ENCODE data around the gene PRG3. TPM values are rescaled to one million over a fixed set of nuclear protein-coding genes. Genes with fewer than 3 reads are reported as not detected.

PRG3 gene
- total and polyA plus RNA-seq, 9 of the 15 experiments (the other 6 are each of a cell fraction or from before 2014, with no cell fraction given) = 0.18 to 0.55 (median 0.38) TPM; not detected in 6

DNA sequence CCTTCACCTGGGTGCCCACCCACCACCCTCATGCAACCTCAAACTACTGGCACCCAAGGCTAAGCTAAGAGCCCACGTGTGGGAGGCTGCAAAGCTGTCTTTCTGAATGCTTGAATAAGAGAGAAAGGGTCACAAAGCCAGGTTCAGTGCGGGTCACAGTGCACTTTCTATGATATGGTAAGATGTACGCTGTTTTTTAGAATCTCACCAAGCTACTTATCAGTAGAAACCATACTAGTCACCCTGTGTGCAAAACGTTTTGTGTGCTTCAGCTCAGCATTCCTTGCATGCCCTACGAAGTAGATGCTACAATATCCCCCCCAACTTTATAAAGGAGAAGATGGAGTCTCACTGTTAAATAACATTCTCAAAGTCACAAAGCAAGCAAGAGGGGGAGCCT lies 27.9 kb downstream of the PRG3 start (continued):
- TF ChIP-seq, protein P1, sequence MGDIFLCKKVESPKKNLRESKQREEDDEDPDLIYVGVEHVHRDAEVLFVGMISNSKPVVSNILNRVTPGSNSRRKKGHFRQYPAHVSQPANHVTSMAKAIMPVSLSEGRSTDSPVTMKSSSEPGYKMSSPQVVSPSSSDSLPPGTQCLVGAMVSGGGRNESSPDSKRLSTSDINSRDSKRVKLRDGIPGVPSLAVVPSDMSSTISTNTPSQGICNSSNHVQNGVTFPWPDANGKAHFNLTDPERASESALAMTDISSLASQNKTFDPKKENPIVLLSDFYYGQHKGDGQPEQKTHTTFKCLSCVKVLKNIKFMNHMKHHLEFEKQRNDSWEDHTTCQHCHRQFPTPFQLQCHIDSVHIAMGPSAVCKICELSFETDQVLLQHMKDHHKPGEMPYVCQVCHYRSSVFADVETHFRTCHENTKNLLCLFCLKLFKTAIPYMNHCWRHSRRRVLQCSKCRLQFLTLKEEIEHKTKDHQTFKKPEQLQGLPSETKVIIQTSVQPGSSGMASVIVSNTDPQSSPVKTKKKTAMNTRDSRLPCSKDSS (IDR thresholded peaks at IDR 0.05; ENCODE audit: low read depth, partially characterized antibody) = no peak
- TF ChIP-seq, protein P2, sequence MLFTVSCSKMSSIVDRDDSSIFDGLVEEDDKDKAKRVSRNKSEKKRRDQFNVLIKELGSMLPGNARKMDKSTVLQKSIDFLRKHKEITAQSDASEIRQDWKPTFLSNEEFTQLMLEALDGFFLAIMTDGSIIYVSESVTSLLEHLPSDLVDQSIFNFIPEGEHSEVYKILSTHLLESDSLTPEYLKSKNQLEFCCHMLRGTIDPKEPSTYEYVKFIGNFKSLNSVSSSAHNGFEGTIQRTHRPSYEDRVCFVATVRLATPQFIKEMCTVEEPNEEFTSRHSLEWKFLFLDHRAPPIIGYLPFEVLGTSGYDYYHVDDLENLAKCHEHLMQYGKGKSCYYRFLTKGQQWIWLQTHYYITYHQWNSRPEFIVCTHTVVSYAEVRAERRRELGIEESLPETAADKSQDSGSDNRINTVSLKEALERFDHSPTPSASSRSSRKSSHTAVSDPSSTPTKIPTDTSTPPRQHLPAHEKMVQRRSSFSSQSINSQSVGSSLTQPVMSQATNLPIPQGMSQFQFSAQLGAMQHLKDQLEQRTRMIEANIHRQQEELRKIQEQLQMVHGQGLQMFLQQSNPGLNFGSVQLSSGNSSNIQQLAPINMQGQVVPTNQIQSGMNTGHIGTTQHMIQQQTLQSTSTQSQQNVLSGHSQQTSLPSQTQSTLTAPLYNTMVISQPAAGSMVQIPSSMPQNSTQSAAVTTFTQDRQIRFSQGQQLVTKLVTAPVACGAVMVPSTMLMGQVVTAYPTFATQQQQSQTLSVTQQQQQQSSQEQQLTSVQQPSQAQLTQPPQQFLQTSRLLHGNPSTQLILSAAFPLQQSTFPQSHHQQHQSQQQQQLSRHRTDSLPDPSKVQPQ (CRISPR knock-in tag; IDR thresholded peaks at IDR 0.05; ENCODE audit: borderline replicate concordance) = no peak
- peak; percentile 55; the same call in 1 of the 2 replicates for TF ChIP-seq CBFA2T3 (IDR thresholded peaks at IDR 0.05)
- no peak for TF ChIP-seq CTCFL (IDR thresholded peaks at IDR 0.05; ENCODE audit: borderline replicate concordance, insufficient read depth, low read depth, low read length, poor library complexity, severe bottlenecking)
- TF ChIP-seq HDAC6 (IDR thresholded peaks at IDR 0.05; ENCODE audit: low read depth, low read length) = no peak
- no peak for TF ChIP-seq TRIM25 (IDR thresholded peaks at IDR 0.05; ENCODE audit: borderline replicate concordance)
- TF ChIP-seq SUPT5H (IDR thresholded peaks at IDR 0.05) = no peak
- 0 out of 2 replicates have a peak, but pooled peaks have one; percentile 15 for TF ChIP-seq EP300 (IDR thresholded peaks at IDR 0.05; ENCODE audit: low read length)
- no peak for TF ChIP-seq HNRNPK (IDR thresholded peaks at IDR 0.05; ENCODE audit: low read depth, low read length, poor library complexity, severe bottlenecking)
- TF ChIP-seq GABPB2 (CRISPR knock-in tag; conservative IDR thresholded peaks at IDR 0.05) = no peak
- TF ChIP-seq ZNF668 (CRISPR knock-in tag; IDR thresholded peaks at IDR 0.05) = no peak

Data from K562 (cell line).